Gastroesophageal sphincter (tissue), 3 donors: ENCODE data around the gene KRT12.

Source experiments
- POLR2A ChIP-seq, 2 donors: fragments of 450-650 bp; IDR thresholded peaks; one replicate each; pipeline ENCODE4 v1.6.1; 2017; ENCODE audit warnings: antibody characterized with exemption in 2 of 2, mild to moderate bottlenecking in 2 of 2, moderate library complexity in 1 of 2
- TF ChIP-seq, protein P1 (sequence below), 4 experiments: fragments of 200-600 bp in 2 of 4; fragments of 450-650 bp in 2 of 4; sonication (generic) in 1 of 4; IDR thresholded peaks; one replicate each; pipeline ENCODE4 v1.5.1; 2017 to 2019; ENCODE audit warnings: antibody characterized with exemption in 4 of 4, mild to moderate bottlenecking in 2 of 4, moderate library complexity in 2 of 4

- TF ChIP-seq POLR2A (IDR thresholded peaks at IDR 0.05), result no peak
- TF ChIP-seq, protein P1, sequence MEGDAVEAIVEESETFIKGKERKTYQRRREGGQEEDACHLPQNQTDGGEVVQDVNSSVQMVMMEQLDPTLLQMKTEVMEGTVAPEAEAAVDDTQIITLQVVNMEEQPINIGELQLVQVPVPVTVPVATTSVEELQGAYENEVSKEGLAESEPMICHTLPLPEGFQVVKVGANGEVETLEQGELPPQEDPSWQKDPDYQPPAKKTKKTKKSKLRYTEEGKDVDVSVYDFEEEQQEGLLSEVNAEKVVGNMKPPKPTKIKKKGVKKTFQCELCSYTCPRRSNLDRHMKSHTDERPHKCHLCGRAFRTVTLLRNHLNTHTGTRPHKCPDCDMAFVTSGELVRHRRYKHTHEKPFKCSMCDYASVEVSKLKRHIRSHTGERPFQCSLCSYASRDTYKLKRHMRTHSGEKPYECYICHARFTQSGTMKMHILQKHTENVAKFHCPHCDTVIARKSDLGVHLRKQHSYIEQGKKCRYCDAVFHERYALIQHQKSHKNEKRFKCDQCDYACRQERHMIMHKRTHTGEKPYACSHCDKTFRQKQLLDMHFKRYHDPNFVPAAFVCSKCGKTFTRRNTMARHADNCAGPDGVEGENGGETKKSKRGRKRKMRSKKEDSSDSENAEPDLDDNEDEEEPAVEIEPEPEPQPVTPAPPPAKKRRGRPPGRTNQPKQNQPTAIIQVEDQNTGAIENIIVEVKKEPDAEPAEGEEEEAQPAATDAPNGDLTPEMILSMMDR (IDR thresholded peaks at IDR 0.05), result no peak
Measured at GRCh38 chr17:40817103-40817682, 49.8 kb downstream of the KRT12 start.
